ENCODE measurements around the gene NAV3. TPM values are rescaled to one million over a fixed set of nuclear protein-coding genes. Genes with fewer than 3 reads are reported as not detected.
"Not testable (repeated sequence)": the region's sequence is repeated elsewhere in the genome, so short reads cannot be mapped to it uniquely, and the experiment has no call there.

The NAV3 gene
- total RNA-seq, 4 donors from 2014 or later: 4.6 to 10.7 (median 6.6) TPM

DNA sequence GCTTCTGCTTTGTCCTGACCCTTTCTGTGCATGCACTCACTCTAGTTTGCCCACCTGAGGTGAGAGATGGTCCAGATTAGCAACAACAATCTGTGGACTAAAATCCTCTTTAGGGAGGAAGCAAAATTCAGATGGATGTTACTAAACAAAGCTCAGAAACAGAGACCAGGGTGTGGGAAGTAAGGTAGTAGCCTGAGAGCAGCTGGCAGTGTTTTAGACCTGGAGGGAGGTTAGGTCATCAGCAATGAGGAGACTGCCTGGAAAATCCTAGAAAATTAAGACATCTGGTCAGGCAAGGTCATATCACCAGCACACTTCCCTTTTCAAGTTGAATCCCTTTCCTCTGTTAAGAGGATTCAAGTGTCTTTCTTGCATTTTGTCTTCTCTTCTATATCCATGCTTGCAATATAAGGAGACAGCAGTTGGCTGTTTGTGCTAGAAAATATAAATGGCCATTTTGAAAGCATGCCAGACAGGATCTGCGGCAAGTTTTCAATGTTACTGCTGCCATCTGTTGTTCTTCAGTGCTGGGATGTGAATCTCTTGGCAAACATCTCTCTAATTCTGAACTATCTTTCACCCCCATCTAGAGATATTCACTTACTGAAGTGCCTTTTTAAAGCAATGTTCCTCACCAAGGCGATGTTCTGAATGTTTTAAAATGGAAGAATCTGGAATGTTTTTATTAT lies 266.4 kb downstream of the NAV3 start:
- no peak overlapping the region for H3K27ac ChIP-seq
- no peak for TF ChIP-seq EP300 (IDR thresholded peaks at IDR 0.05)
- H3K27me3 ChIP-seq: no peaks in the 10 kb centered on the region
- 8 to 33% methylated on average over 2 of the region's 2 CpGs for WGBS, 2 donors (ENCODE audit: low coverage in 1 of 2)
- peaks cover 0 to 4% (median 0%) of the 10 kb centered on the region in 3 donors for H3K4me1 ChIP-seq
- no peaks in the 10 kb centered on the region for H3K9me3 ChIP-seq
- peak; percentile 46 for ATAC-seq
- H3K4me3 ChIP-seq: no peak overlapping the region
- H3K36me3 ChIP-seq: no peaks in the 10 kb centered on the region

DNA sequence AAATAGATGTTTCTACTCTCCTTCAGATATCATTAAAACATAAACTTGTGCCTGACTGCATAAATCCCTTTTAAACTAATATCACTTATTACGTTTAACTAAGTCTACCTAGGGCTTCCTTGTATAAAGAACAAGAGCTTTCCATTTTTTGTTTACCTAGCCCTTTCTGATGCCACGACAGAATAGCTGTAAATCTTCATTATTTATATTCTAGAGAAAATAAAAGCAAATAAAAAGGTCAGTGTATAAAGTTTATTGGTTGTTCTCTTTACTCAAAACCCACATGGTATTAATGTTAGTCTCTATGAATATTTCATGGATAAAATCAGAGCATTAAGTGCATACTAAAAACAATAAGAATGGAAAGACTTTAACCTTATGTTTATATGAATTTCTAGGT lies 269.1 kb downstream of the NAV3 start:
- H3K27me3 ChIP-seq: no peaks in the 10 kb centered on the region
- ATAC-seq: no peak
- TF ChIP-seq EP300 (IDR thresholded peaks at IDR 0.05) (no peak), POLR2AphosphoS5 (IDR thresholded peaks at IDR 0.05) (no peak), POLR2A (IDR thresholded peaks at IDR 0.05) (no peak)
- TF ChIP-seq, protein P1, sequence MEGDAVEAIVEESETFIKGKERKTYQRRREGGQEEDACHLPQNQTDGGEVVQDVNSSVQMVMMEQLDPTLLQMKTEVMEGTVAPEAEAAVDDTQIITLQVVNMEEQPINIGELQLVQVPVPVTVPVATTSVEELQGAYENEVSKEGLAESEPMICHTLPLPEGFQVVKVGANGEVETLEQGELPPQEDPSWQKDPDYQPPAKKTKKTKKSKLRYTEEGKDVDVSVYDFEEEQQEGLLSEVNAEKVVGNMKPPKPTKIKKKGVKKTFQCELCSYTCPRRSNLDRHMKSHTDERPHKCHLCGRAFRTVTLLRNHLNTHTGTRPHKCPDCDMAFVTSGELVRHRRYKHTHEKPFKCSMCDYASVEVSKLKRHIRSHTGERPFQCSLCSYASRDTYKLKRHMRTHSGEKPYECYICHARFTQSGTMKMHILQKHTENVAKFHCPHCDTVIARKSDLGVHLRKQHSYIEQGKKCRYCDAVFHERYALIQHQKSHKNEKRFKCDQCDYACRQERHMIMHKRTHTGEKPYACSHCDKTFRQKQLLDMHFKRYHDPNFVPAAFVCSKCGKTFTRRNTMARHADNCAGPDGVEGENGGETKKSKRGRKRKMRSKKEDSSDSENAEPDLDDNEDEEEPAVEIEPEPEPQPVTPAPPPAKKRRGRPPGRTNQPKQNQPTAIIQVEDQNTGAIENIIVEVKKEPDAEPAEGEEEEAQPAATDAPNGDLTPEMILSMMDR (IDR thresholded peaks at IDR 0.05): no peak
- WGBS, 2 donors (ENCODE audit: low coverage in 1 of 2): 72 to 94% methylated on average over 2 of the region's 2 CpGs
- no peaks in the 10 kb centered on the region for H3K36me3 ChIP-seq
- H3K4me3 ChIP-seq: no peak overlapping the region
- no peaks in the 10 kb centered on the region for H3K9me3 ChIP-seq
- H3K4me1 ChIP-seq: peaks cover 0 to 4% (median 0%) of the 10 kb centered on the region in 3 donors
- H3K27ac ChIP-seq: no peak overlapping the region

DNA sequence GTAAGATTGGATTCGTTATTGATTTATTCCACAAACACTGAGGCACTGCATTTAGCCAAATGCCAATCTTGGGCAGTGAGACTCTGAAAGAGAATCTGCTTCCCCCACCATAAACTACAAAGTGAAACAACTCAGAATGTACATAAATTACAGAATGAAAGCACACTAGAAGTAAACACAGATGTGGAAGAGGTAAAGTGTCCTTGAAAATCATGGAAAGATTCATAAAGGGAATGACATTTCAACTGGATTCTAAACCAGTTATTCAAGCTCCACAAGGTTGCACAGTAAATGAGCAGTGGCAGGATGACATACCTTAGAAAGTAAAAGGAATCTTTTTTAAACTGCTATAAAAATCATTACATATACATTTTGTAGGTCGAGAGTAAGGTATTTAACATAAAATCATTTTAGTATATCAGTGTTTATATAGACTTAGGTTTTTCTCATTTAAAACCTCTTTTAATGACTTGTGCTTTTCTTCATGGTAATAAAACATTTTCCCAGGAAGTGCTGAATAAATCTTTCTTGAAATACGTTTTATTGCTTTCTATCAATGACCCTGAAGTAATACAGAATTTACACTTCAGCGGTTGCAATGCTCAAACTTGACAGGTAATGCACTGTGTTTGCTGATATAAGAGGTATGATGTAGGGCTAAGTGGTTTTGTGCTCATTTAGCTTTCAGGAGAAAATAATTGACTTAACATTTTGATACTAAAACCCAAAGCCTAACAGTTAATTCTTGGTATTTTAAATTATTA lies 270.6 kb downstream of the NAV3 start:
- H3K36me3 ChIP-seq: no peaks in the 10 kb centered on the region
- no peaks in the 10 kb centered on the region for H3K9me3 ChIP-seq
- no peak for ATAC-seq
- 53 to 65% methylated on average over 4 of the region's 4 CpGs for WGBS, 2 donors (ENCODE audit: low coverage in 1 of 2)
- no peak overlapping the region for H3K4me3 ChIP-seq
- H3K4me1 ChIP-seq: peaks cover 0 to 4% (median 0%) of the 10 kb centered on the region in 3 donors
- no peak overlapping the region for H3K27ac ChIP-seq
- no peaks in the 10 kb centered on the region for H3K27me3 ChIP-seq
- TF ChIP-seq POLR2AphosphoS5 (IDR thresholded peaks at IDR 0.05) (no peak), EP300 (IDR thresholded peaks at IDR 0.05) (no peak), POLR2A (IDR thresholded peaks at IDR 0.05) (no peak)
- TF ChIP-seq, protein P1 (IDR thresholded peaks at IDR 0.05): no peak

DNA sequence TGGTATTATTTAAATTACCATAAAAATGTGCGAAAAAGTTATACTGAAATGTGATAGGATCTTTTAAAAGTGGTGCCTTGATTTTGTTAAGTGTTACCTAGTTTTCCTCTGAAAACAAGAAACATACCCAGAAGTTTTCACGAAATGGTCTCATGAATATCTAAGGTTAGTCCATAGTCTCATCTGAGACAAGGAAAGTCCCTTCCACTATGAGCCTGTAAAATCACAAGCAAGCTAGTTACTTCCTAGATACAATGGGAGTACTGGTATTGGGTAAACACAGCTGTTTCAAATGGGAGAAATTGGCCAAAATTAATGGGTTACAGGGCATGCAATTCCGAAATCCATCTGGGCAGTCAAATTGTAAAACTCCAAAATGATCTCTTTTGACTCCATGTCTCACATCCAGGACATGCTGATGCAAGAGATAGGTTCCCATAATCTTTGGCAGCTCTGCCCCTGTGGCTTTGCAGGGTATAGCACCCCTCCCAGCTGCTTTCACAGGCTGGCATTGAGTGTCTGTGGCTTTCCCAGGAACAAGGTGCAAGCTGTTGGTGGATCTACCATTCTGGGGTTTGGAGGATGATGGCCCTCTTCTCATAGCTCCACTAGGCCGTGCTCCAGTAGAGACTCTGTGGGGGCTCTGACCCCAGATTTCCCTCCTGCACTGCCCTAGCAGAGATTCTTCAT lies 271.4 kb downstream of the NAV3 start:
- 43 to 88% methylated on average over 1 to 3 of the region's 4 CpGs for WGBS, 2 donors (ENCODE audit: low coverage in 1 of 2)
- H3K4me1 ChIP-seq: peaks cover 0 to 2% (median 0%) of the 10 kb centered on the region in 3 donors
- ATAC-seq: no peak
- no peak for TF ChIP-seq EP300 (IDR thresholded peaks at IDR 0.05)
- no peak overlapping the region for H3K4me3 ChIP-seq
- H3K27me3 ChIP-seq: no peaks in the 10 kb centered on the region
- H3K27ac ChIP-seq: no peak overlapping the region
- H3K36me3 ChIP-seq: no peaks in the 10 kb centered on the region
- no peaks in the 10 kb centered on the region for H3K9me3 ChIP-seq

DNA sequence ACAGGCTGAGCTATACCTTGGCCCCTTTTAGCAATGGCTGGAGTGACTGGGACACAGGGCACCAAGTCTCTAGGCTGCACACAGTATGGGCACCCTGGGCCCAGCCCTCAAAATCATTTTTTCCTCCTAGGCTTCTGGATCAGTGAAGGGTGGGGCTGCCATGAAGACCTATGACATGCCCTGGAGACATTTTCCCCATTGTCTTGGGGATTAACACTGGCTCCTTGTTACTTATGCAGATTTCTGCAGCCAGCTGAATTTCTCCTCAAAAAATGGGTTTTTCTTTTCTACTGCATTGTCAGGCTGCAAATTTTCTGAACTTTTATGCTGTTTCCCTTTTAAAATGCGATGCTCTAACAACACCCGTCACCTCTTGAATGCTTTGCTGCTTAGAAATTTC lies 272.1 kb downstream of the NAV3 start:
- WGBS, 2 donors (ENCODE audit: low coverage in 1 of 2): 95 to 96% methylated on average over 2 of the region's 2 CpGs
- H3K9me3 ChIP-seq, H3K36me3 ChIP-seq, H3K4me3 ChIP-seq, H3K27me3 ChIP-seq, H3K27ac ChIP-seq, H3K4me1 ChIP-seq, ATAC-seq: not testable (repeated sequence)

DNA sequence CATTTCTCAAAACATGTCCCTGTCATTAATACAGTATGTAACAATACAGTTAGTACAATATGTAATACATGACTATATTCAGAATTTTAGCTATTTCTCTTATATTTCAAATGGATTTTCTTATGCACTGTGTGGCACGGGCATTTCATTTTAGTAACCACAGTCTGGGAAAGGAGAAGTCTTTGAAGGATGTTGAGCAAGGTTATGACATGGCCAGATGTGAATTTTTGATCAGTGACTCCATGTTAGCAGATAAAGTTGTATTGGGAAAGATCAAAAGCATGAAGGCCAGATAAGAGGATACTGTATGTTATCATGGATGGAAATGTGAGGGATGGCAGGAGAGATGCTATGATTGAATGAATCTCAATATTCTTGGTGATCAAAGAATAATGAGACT lies 285.2 kb downstream of the NAV3 start:
- Histone ChIP-seq H3K27me3 (no peaks in the 10 kb centered on the region), H3K9me3 (peaks cover 0 to 14% (median 0%) of the 10 kb centered on the region in 3 donors), H3K4me3 (no peak overlapping the region), H3K27ac (no peak overlapping the region), H3K36me3 (no peaks in the 10 kb centered on the region), H3K4me1 (no peaks in the 10 kb centered on the region)
- ATAC-seq: no peak
- TF ChIP-seq POLR2A (IDR thresholded peaks at IDR 0.05): no peak
- TF ChIP-seq EP300 (IDR thresholded peaks at IDR 0.05): no peak
- TF ChIP-seq, protein P1 (IDR thresholded peaks at IDR 0.05): no peak
- no peak for TF ChIP-seq POLR2AphosphoS5 (IDR thresholded peaks at IDR 0.05)
- 77% methylated on average over 1 of the region's 1 CpG; no CpG with 5 or more reads in 1 of the 2 donors for WGBS, 2 donors (ENCODE audit: low coverage in 1 of 2)

Measured in gastroesophageal sphincter (tissue), 4 donors.